HepG2 (cell line): Measurements from ENCODE around the gene FAM174C. TPM values are rescaled to one million over a fixed set of nuclear protein-coding genes. Genes with fewer than 3 reads are reported as not detected.
A peak's percentile ranks its signal among the peaks of the same experiment; 100 is the strongest.

ENCODE experiments used
- AKNA ChIP-seq: sonication (generic); formaldehyde crosslinking; IDR thresholded peaks from 2 replicates; pipeline ENCODE4 v1.4.0; 2020; ENCODE audit warnings: missing genetic modification reagents, borderline replicate concordance
- ARHGAP35 ChIP-seq: sonication (generic); formaldehyde crosslinking; IDR thresholded peaks from 2 replicates; pipeline ENCODE4 v1.9.0; 2022; ENCODE audit warnings: mild to moderate bottlenecking, inconsistent platforms, moderate library complexity, missing genetic modification reagents, borderline replicate concordance
- CENPX ChIP-seq: sonication (generic); formaldehyde crosslinking; IDR thresholded peaks from 2 replicates; pipeline ENCODE4 v1.9.0; 2021; ENCODE audit warnings: mild to moderate bottlenecking, missing genetic modification reagents, moderate library complexity
- CHD4 ChIP-seq: fragments of 200-600 bp; sonication (generic); IDR thresholded peaks from 2 replicates; pipeline ENCODE4 v1.7.0; 2017; ENCODE audit warnings: mild to moderate bottlenecking, low read length, borderline replicate concordance
- DPF2 ChIP-seq: sonication (generic); formaldehyde crosslinking; IDR thresholded peaks from 2 replicates; pipeline ENCODE4 v1.4.0; 2020; ENCODE audit warnings: mild to moderate bottlenecking, low read depth, missing genetic modification reagents, borderline replicate concordance
- DRAP1 ChIP-seq: IDR thresholded peaks from 2 replicates; pipeline ENCODE4 v1.6.1; 2016; ENCODE audit warnings: missing genetic modification reagents, missing compliant biosample characterization
- EED ChIP-seq: sonication (generic); formaldehyde crosslinking; IDR thresholded peaks from 2 replicates; pipeline ENCODE4 v1.5.0; 2020; ENCODE audit warnings: mild to moderate bottlenecking, missing genetic modification reagents
- ERF ChIP-seq: IDR thresholded peaks from 2 replicates; pipeline ENCODE4 v1.6.1; 2018; ENCODE audit warnings: missing biosample characterization, missing genetic modification reagents
- FOXJ3 ChIP-seq: sonication (generic); formaldehyde crosslinking; IDR thresholded peaks from 2 replicates; pipeline ENCODE4 v1.4.0; 2020; ENCODE audit warnings: missing genetic modification reagents, mild to moderate bottlenecking, borderline replicate concordance
- KAT8 ChIP-seq: IDR thresholded peaks from 2 replicates; pipeline ENCODE4 v1.6.1; 2016; ENCODE audit warnings: missing genetic modification reagents, missing compliant biosample characterization
- MED1 ChIP-seq: sonication (generic); formaldehyde crosslinking; IDR thresholded peaks from 2 replicates; pipeline ENCODE4 v1.4.0; 2020; ENCODE audit warnings: missing genetic modification reagents
- NAIF1 ChIP-seq: sonication (generic); formaldehyde crosslinking; IDR thresholded peaks from 2 replicates; pipeline ENCODE4 v1.5.0; 2020; ENCODE audit warnings: mild to moderate bottlenecking, missing genetic modification reagents, borderline replicate concordance
- POLR2A ChIP-seq, 2 experiments: IDR thresholded peaks; 2 replicates each; pipeline ENCODE4 v1.6.1; 2011; ENCODE audit warnings: low read depth in 2 of 2, low read length in 2 of 2, mild to moderate bottlenecking in 1 of 2, moderate library complexity in 1 of 2; ENCODE audit not compliant: insufficient read depth in 1 of 2
- SATB2 ChIP-seq: sonication (generic); formaldehyde crosslinking; IDR thresholded peaks from 2 replicates; pipeline ENCODE4 v1.5.0; 2020; ENCODE audit warnings: missing genetic modification reagents
- SIN3A ChIP-seq: IDR thresholded peaks from 2 replicates; pipeline ENCODE4 v1.6.1; 2011; ENCODE audit warnings: low read depth, mild to moderate bottlenecking, control low read depth, low read length, borderline replicate concordance
- SMYD3 ChIP-seq: sonication (generic); formaldehyde crosslinking; IDR thresholded peaks from 2 replicates; pipeline ENCODE4 v1.8.1; 2023; ENCODE audit warnings: mild to moderate bottlenecking, missing genetic modification reagents
- SPEN ChIP-seq: sonication (generic); formaldehyde crosslinking; IDR thresholded peaks from 2 replicates; pipeline ENCODE4 v1.5.1; 2020; ENCODE audit warnings: low read depth, mild to moderate bottlenecking, missing genetic modification reagents
- WIZ ChIP-seq: sonication (generic); formaldehyde crosslinking; IDR thresholded peaks from 2 replicates; pipeline ENCODE4 v1.5.1; 2020; ENCODE audit warnings: mild to moderate bottlenecking, missing genetic modification reagents
- ZBTB39 ChIP-seq: sonication (generic); formaldehyde crosslinking; IDR thresholded peaks from 2 replicates; pipeline ENCODE4 v1.5.0; 2020; ENCODE audit warnings: missing genetic modification reagents
- ZFY ChIP-seq: sonication (generic); formaldehyde crosslinking; IDR thresholded peaks from 2 replicates; pipeline ENCODE4 v1.4.0; 2020; ENCODE audit warnings: missing genetic modification reagents
- ZIK1 ChIP-seq: sonication (generic); formaldehyde crosslinking; IDR thresholded peaks from 2 replicates; pipeline ENCODE4 v1.5.0; 2020; ENCODE audit warnings: mild to moderate bottlenecking, low read depth, missing genetic modification reagents, borderline replicate concordance
- ZMYM4 ChIP-seq: sonication (generic); formaldehyde crosslinking; IDR thresholded peaks from 2 replicates; pipeline ENCODE4 v1.8.1; 2023; ENCODE audit warnings: mild to moderate bottlenecking, missing genetic modification reagents
- ZNF264 ChIP-seq: sonication (generic); formaldehyde crosslinking; IDR thresholded peaks from 2 replicates; pipeline ENCODE4 v1.4.0; 2020; ENCODE audit warnings: missing genetic modification reagents
- ZNF317 ChIP-seq: sonication (generic); formaldehyde crosslinking; IDR thresholded peaks from 2 replicates; pipeline ENCODE4 v1.5.0; 2020; ENCODE audit warnings: mild to moderate bottlenecking, missing genetic modification reagents
- ZNF562 ChIP-seq: sonication (generic); formaldehyde crosslinking; IDR thresholded peaks from 2 replicates; pipeline ENCODE4 v1.8.0; 2022; ENCODE audit warnings: missing genetic modification reagents, borderline replicate concordance
- polyA plus RNA-seq, 8 experiments: library from polyadenylated mRNA; depleted of rRNA in 3 of 8; stranded (reverse) in 7 of 8; unstranded in 1 of 8; fragments of >200 nt; fragmentation: Illumina TruSeq in 4 of 8; extraction: Trizol in 4 of 8; gene quantifications; 2 replicates each; pipeline versions ENCODE4 v1.2.1 to v1.2.3, GENCODE V29; 2011 to 2016; ENCODE audit warnings: low read depth in 4 of 8, missing spikeins in 1 of 8, mixed read lengths in 1 of 8; ENCODE audit not compliant: insufficient read depth in 1 of 8
- total RNA-seq, 5 experiments: library from RNA; depleted of rRNA; stranded (reverse); fragments of >200 nt; fragmentation: Illumina TruSeq; extraction: Trizol; gene quantifications; 2 replicates each; pipeline ENCODE4 v1.2.3, GENCODE V29; 2016; ENCODE audit warnings: low read depth in 1 of 5

The FAM174C gene
- total and polyA plus RNA-seq, 2 of the 13 experiments (the other 11 are each of a cell fraction or from before 2014, with no cell fraction given), result 19.5 to 31.3 TPM

GRCh38 chr19:1265615-1266128, 9.7 kb upstream of the FAM174C start (continued):
- TF ChIP-seq AKNA (no peak), EED (CRISPR knock-in tag) (no peak), ZNF562 (no peak), CENPX (no peak), SMYD3 (CRISPR knock-in tag) (no peak), ZIK1 (CRISPR knock-in tag) (0 out of 2 replicates have a peak, but pooled peaks have one; percentile 21), ZFY (CRISPR knock-in tag) (no peak), POLR2A (IDR thresholded peaks at IDR 0.05; ENCODE audit: insufficient read depth in 1 of 2, low read depth in 2 of 2, low read length in 2 of 2) (no peak), FOXJ3 (CRISPR knock-in tag) (no peak), SIN3A (0 out of 2 replicates have a peak, but pooled peaks have one; percentile 54), ARHGAP35 (CRISPR knock-in tag) (no peak), SATB2 (no peak), ERF (CRISPR knock-in tag) (no peak), WIZ (CRISPR knock-in tag) (no peak), DRAP1 (no peak), ZNF264 (0 out of 2 replicates have a peak, but pooled peaks have one; percentile 3), NAIF1 (no peak; the same call in 1 of the 2 replicates), ZMYM4 (CRISPR knock-in tag) (no peak), KAT8 (CRISPR knock-in tag) (no peak), ZBTB39 (0 out of 2 replicates have a peak, but pooled peaks have one; percentile 17), DPF2 (CRISPR knock-in tag) (no peak), SPEN (no peak), MED1 (no peak), ZNF317 (CRISPR knock-in tag) (no peak), CHD4 (no peak)
